GM19395 (cell line): Measurements from ENCODE around the gene PSMD1.
A peak's percentile ranks its signal among the peaks of the same experiment; 100 is the strongest.
"Not testable (repeated sequence)": the region's sequence is repeated elsewhere in the genome, so short reads cannot be mapped to it uniquely, and the experiment has no call there.

Experiments used
- ATAC-seq: cut with Tn5 transposase; IDR thresholded peaks from one replicate; pipeline ENCODE4 v1.9.1; 2021; ENCODE audit warnings: mild to moderate bottlenecking, moderate library complexity; ENCODE audit not compliant: unreplicated experiment

Gene PSMD1

GRCh38 chr2:231056453-231057416, at the start of gene PSMD1:
TSS of gene PSMD1 (plus strand) at chr2:231056867. CDS start at chr2:231057026, 159 bp downstream.
- ATAC-seq: peak; percentile 77

- no peak for ATAC-seq
Observed at GRCh38 chr2:231007286-231008098, 49.2 kb upstream of the PSMD1 start.

- no peak for ATAC-seq
Observed at GRCh38 chr2:231008131-231008530, 48.5 kb upstream of the PSMD1 start.

GRCh38 chr2:231009236-231009919, 47.3 kb upstream of the PSMD1 start:
- no peak for ATAC-seq

- no peak for ATAC-seq
Observed at GRCh38 chr2:231010201-231010730, 46.4 kb upstream of the PSMD1 start.

GRCh38 chr2:231011526-231011925, 45.1 kb upstream of the PSMD1 start:
- no peak for ATAC-seq

- no peak for ATAC-seq
Observed at GRCh38 chr2:231012463-231012862, 44.2 kb upstream of the PSMD1 start.

- ATAC-seq: no peak
Observed at GRCh38 chr2:231013820-231014219, 42.8 kb upstream of the PSMD1 start.

- no peak for ATAC-seq
Observed at GRCh38 chr2:231015478-231015877, 41.2 kb upstream of the PSMD1 start.

- ATAC-seq: no peak
Observed at GRCh38 chr2:231015926-231016325, 40.7 kb upstream of the PSMD1 start.

GRCh38 chr2:231016566-231017230, 40.0 kb upstream of the PSMD1 start:
- no peak for ATAC-seq

GRCh38 chr2:231017231-231017598, 39.5 kb upstream of the PSMD1 start:
- ATAC-seq: no peak

- no peak for ATAC-seq
Observed at GRCh38 chr2:231018184-231018583, 38.5 kb upstream of the PSMD1 start.

GRCh38 chr2:231025059-231025458, 31.6 kb upstream of the PSMD1 start:
- not testable (repeated sequence) for ATAC-seq

GRCh38 chr2:231028889-231029288, 27.8 kb upstream of the PSMD1 start:
- ATAC-seq: no peak

GRCh38 chr2:231029563-231029962, 27.1 kb upstream of the PSMD1 start:
- no peak for ATAC-seq

- ATAC-seq: no peak
Observed at GRCh38 chr2:231030725-231031124, 25.9 kb upstream of the PSMD1 start.

- no peak for ATAC-seq
Observed at GRCh38 chr2:231032575-231033140, 24.0 kb upstream of the PSMD1 start.

- ATAC-seq: no peak
Observed at GRCh38 chr2:231033147-231034132, 23.2 kb upstream of the PSMD1 start.
